NCI-H774 (cell line): ENCODE data around the gene CLCN3.
"Not testable (repeated sequence)": the region's sequence is repeated elsewhere in the genome, so short reads cannot be mapped to it uniquely, and the experiment has no call there.

Experiments used
- DNase-seq: peaks from one replicate; lab custom pipeline; 2025; lab: John Stamatoyannopoulos, UW

The CLCN3 gene

GRCh38 chr4:169657470-169658107, 37.2 kb downstream of the CLCN3 start:
- no peak for DNase-seq

- no peak for DNase-seq
These were observed 37.8 kb downstream of the CLCN3 start for GRCh38 chr4:169658196-169658595.

GRCh38 chr4:169658975-169659715, 38.8 kb downstream of the CLCN3 start:
- DNase-seq, result no peak

GRCh38 chr4:169659716-169660670, 39.6 kb downstream of the CLCN3 start:
- peak; percentile 72 for DNase-seq

- no peak for DNase-seq
These were observed 40.6 kb downstream of the CLCN3 start for GRCh38 chr4:169660929-169661328.

- DNase-seq, result no peak
These were observed 41.4 kb downstream of the CLCN3 start for GRCh38 chr4:169661761-169662160.

- DNase-seq, result no peak
These were observed 41.8 kb downstream of the CLCN3 start for GRCh38 chr4:169662206-169662605.

- DNase-seq, result no peak
These were observed 43.0 kb downstream of the CLCN3 start for GRCh38 chr4:169663402-169663801.

- no peak for DNase-seq
These were observed 43.5 kb downstream of the CLCN3 start for GRCh38 chr4:169663831-169664230.

- DNase-seq, result no peak
These were observed 44.2 kb downstream of the CLCN3 start for GRCh38 chr4:169664615-169665014.

GRCh38 chr4:169665046-169665737, 44.8 kb downstream of the CLCN3 start:
- no peak for DNase-seq

GRCh38 chr4:169668069-169668721, 47.8 kb downstream of the CLCN3 start:
- DNase-seq, result no peak

- no peak for DNase-seq
These were observed 55.4 kb downstream of the CLCN3 start for GRCh38 chr4:169675825-169676224.

- DNase-seq, result no peak
These were observed 56.9 kb downstream of the CLCN3 start for GRCh38 chr4:169677150-169677748.

- not testable (repeated sequence) for DNase-seq
These were observed 58.1 kb downstream of the CLCN3 start for GRCh38 chr4:169678486-169678885.

- DNase-seq, result not testable (repeated sequence)
These were observed 58.7 kb downstream of the CLCN3 start for GRCh38 chr4:169678951-169679591.

- no peak for DNase-seq
These were observed 62.1 kb downstream of the CLCN3 start for GRCh38 chr4:169682372-169683047.

GRCh38 chr4:169689681-169690080, 69.3 kb downstream of the CLCN3 start:
- no peak for DNase-seq

GRCh38 chr4:169690787-169691186, 70.4 kb downstream of the CLCN3 start:
- no peak for DNase-seq

- DNase-seq, result no peak
These were observed 78.0 kb downstream of the CLCN3 start for GRCh38 chr4:169698331-169698730.
